ENCODE results near the gene C5orf63. TPM values are rescaled to one million over a fixed set of nuclear protein-coding genes. Genes with fewer than 3 reads are reported as not detected.
"Not testable (repeated sequence)": the region's sequence is repeated elsewhere in the genome, so short reads cannot be mapped to it uniquely, and the experiment has no call there.

The C5orf63 gene
- total RNA-seq, 2 experiments from 2014 or later, result 4.2 TPM; not detected in 1

DNA sequence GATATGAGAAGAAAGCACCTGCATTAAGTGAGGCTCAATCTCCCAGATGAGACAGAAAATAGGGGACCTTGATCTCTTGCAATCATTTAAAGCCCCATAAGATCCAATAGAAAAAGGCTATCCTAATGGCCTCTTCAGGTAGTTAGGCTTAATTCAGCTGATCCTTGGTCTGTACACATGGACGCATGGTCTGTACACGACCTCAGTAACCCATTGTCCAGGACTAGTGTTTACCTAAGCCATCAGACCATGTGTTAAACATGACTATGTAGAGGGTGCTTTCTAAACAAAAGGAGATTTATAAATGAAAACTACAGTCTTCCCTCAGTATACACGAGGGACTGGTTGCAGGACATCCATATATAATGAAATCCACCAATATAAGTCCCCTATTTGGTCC lies 50.5 kb downstream of the C5orf63 start:
- no peak for DNase-seq (ENCODE audit: low spot score)
- intact Hi-C loops (cut with micrococcal nuclease; ENCODE audit: unreplicated experiment), result no loop called here
- POLR2A ChIA-PET, result interaction anchor here (0.6 kb wide), 2 partner anchors 17 to 27 kb away, joined by 3 to 5 read pairs; no protein-coding TSS in a partner anchor
- no peaks in the 10 kb centered on the region for H3K9me3 ChIP-seq (ENCODE audit: low read length)
- TF ChIP-seq EZH2phosphoT487 (IDR thresholded peaks at IDR 0.05; ENCODE audit: borderline replicate concordance, low read depth, low read length) (no peak), CTCF (conservative IDR thresholded peaks at IDR 0.05; ENCODE audit: low read length) (no peak)
- no peak overlapping the region for H3K27ac ChIP-seq (ENCODE audit: low read depth, low read length, poor library complexity, severe bottlenecking)
- H3K9me2 ChIP-seq (ENCODE audit: insufficient read depth, low read length), result no peaks in the 10 kb centered on the region
- H3K4me2 ChIP-seq (ENCODE audit: low read length), result no peak overlapping the region
- CTCF ChIA-PET (ENCODE audit: unreplicated experiment), result no interaction called here
- H3K4me1 ChIP-seq (ENCODE audit: insufficient read depth, low read length, poor library complexity, severe bottlenecking), result no peaks in the 10 kb centered on the region
- no peak overlapping the region for H2AFZ ChIP-seq (ENCODE audit: low read length)
- H3K79me2 ChIP-seq (ENCODE audit: insufficient read depth, low read depth, low read length), result no peaks in the 10 kb centered on the region
- BruUV-seq (replicated peaks), result no TSS peak
- no peak overlapping the region for H3K4me3 ChIP-seq (ENCODE audit: low read depth, low read length, poor library complexity, severe bottlenecking)
- no peaks in the 10 kb centered on the region for H4K20me1 ChIP-seq (ENCODE audit: insufficient read depth, low read length)
- no peaks in the 10 kb centered on the region for H3K36me3 ChIP-seq (ENCODE audit: insufficient read depth, low read length)

DNA sequence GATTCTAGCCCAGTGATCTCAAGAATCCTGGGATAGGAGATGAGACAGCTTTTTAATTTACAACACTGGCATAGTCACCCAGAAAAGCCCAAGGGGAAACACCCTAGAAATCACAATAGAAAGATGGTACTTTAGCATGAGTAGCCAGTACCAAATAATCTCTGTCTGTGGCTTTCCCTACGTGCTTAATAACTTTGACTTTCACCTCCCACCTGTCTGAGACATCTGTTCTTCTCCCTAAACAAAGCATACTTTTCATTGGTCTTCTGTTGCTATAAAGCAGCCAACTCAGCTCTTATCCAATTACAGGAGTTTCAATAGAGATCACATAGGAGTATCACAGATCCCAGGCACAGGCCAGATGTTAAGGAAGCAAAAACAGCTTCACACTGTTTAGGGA lies 53.4 kb downstream of the C5orf63 start:
- ChIA-PET CTCF (ENCODE audit: unreplicated experiment) (no interaction called here), POLR2A (no interaction called here)
- H3K4me2 ChIP-seq (ENCODE audit: low read length), result no peak overlapping the region
- H3K4me1 ChIP-seq (ENCODE audit: insufficient read depth, low read length, poor library complexity, severe bottlenecking), result no peaks in the 10 kb centered on the region
- no peaks in the 10 kb centered on the region for H3K9me3 ChIP-seq (ENCODE audit: low read length)
- no peak overlapping the region for H3K27ac ChIP-seq (ENCODE audit: low read depth, low read length, poor library complexity, severe bottlenecking)
- no peaks in the 10 kb centered on the region for H3K36me3 ChIP-seq (ENCODE audit: insufficient read depth, low read length)
- DNase-seq (ENCODE audit: low spot score), result no peak
- TF ChIP-seq CTCF (conservative IDR thresholded peaks at IDR 0.05; ENCODE audit: low read length) (no peak), EZH2phosphoT487 (IDR thresholded peaks at IDR 0.05; ENCODE audit: borderline replicate concordance, low read depth, low read length) (no peak)
- intact Hi-C loops (cut with micrococcal nuclease; ENCODE audit: unreplicated experiment), result no loop called here
- no peaks in the 10 kb centered on the region for H3K79me2 ChIP-seq (ENCODE audit: insufficient read depth, low read depth, low read length)
- H4K20me1 ChIP-seq (ENCODE audit: insufficient read depth, low read length), result no peaks in the 10 kb centered on the region
- no peak overlapping the region for H2AFZ ChIP-seq (ENCODE audit: low read length)
- no TSS peak for BruUV-seq (replicated peaks)
- H3K9me2 ChIP-seq (ENCODE audit: insufficient read depth, low read length), result no peaks in the 10 kb centered on the region
- no peak overlapping the region for H3K4me3 ChIP-seq (ENCODE audit: low read depth, low read length, poor library complexity, severe bottlenecking)

- H3K4me1 ChIP-seq (ENCODE audit: insufficient read depth, low read length, poor library complexity, severe bottlenecking); H3K79me2 ChIP-seq (ENCODE audit: insufficient read depth, low read depth, low read length); POLR2A ChIA-PET; DNase-seq (ENCODE audit: low spot score); H2AFZ ChIP-seq (ENCODE audit: low read length); H3K4me2 ChIP-seq (ENCODE audit: low read length); H4K20me1 ChIP-seq (ENCODE audit: insufficient read depth, low read length); BruUV-seq (replicated peaks); H3K9me3 ChIP-seq (ENCODE audit: low read length); H3K9me2 ChIP-seq (ENCODE audit: insufficient read depth, low read length); H3K4me3 ChIP-seq (ENCODE audit: low read depth, low read length, poor library complexity, severe bottlenecking); H3K36me3 ChIP-seq (ENCODE audit: insufficient read depth, low read length); intact Hi-C loops (cut with micrococcal nuclease; ENCODE audit: unreplicated experiment); CTCF ChIA-PET (ENCODE audit: unreplicated experiment); H3K27ac ChIP-seq (ENCODE audit: low read depth, low read length, poor library complexity, severe bottlenecking): not testable (repeated sequence)
These were observed 56.6 kb downstream of the C5orf63 start for GRCh38 chr5:127016722-127017121.
